ENCODE data around the gene PTGER1. TPM values are rescaled to one million over a fixed set of nuclear protein-coding genes. Genes with fewer than 3 reads are reported as not detected.

The PTGER1 gene
- total and polyA plus RNA-seq, 2 of the 13 experiments (the other 11 are each of a cell fraction or from before 2014, with no cell fraction given), result 0.13 TPM; not detected in 1

- peak; percentile 14 for TF ChIP-seq TFDP2 (CRISPR knock-in tag; IDR thresholded peaks at IDR 0.05)
- TF ChIP-seq BRD4 (CRISPR knock-in tag; IDR thresholded peaks at IDR 0.05), result 0 out of 2 replicates have a peak, but pooled peaks have one; percentile 50
- TF ChIP-seq ZFP82 (CRISPR knock-in tag; IDR thresholded peaks at IDR 0.05; ENCODE audit: borderline replicate concordance), result peak; percentile 94; the same call in 1 of the 2 replicates
- TF ChIP-seq ZNF230 (CRISPR knock-in tag; IDR thresholded peaks at IDR 0.05), result peak; percentile 57
- no peak; the same call in 1 of the 2 replicates for TF ChIP-seq NR1H2 (CRISPR knock-in tag; IDR thresholded peaks at IDR 0.05; ENCODE audit: borderline replicate concordance, low read depth)
- TF ChIP-seq STAG1 (CRISPR knock-in tag; IDR thresholded peaks at IDR 0.05), result no peak; the same call in 1 of the 2 replicates
- no peak for TF ChIP-seq HDAC6 (IDR thresholded peaks at IDR 0.05; ENCODE audit: low read depth, low read length)
- TF ChIP-seq TIGD3 (CRISPR knock-in tag; IDR thresholded peaks at IDR 0.05; ENCODE audit: borderline replicate concordance), result no peak
- TF ChIP-seq ASH2L (IDR thresholded peaks at IDR 0.05; ENCODE audit: insufficient read length, low read depth, low read length), result peak; percentile 61
- TF ChIP-seq ZBTB33 (CRISPR knock-in tag; IDR thresholded peaks at IDR 0.05), result no peak
- TF ChIP-seq ZFP36L1 (CRISPR knock-in tag; IDR thresholded peaks at IDR 0.05), result no peak
- peak; percentile 78 for TF ChIP-seq POGK (CRISPR knock-in tag; conservative IDR thresholded peaks at IDR 0.05)
- TF ChIP-seq ZNF775 (CRISPR knock-in tag; IDR thresholded peaks at IDR 0.05; ENCODE audit: borderline replicate concordance), result no peak
- no peak for TF ChIP-seq ZC3H4 (CRISPR knock-in tag; IDR thresholded peaks at IDR 0.05; ENCODE audit: borderline replicate concordance)
- TF ChIP-seq SP5 (CRISPR knock-in tag; IDR thresholded peaks at IDR 0.05; ENCODE audit: borderline replicate concordance, low read depth), result no peak
- peak; percentile 99 for TF ChIP-seq ZSCAN22 (CRISPR knock-in tag; IDR thresholded peaks at IDR 0.05)
- no peak for TF ChIP-seq EP300 (IDR thresholded peaks at IDR 0.05; ENCODE audit: low read depth in 2 of 2, low read length in 2 of 2)
- TF ChIP-seq EP300 (CRISPR knock-in tag; IDR thresholded peaks at IDR 0.05; ENCODE audit: borderline replicate concordance), result peak; percentile 60
- TF ChIP-seq GZF1 (CRISPR knock-in tag; IDR thresholded peaks at IDR 0.05), result peak; percentile 13; the same call in 1 of the 2 replicates
- peak; percentile 88 for TF ChIP-seq ZNF816 (CRISPR knock-in tag; IDR thresholded peaks at IDR 0.05; ENCODE audit: borderline replicate concordance)
- peak; percentile 21; the same call in 1 of the 2 replicates for TF ChIP-seq ZNF614 (CRISPR knock-in tag; IDR thresholded peaks at IDR 0.05; ENCODE audit: borderline replicate concordance)
- peak; percentile 74; the same call in 1 of the 2 replicates for TF ChIP-seq CAMTA2 (CRISPR knock-in tag; IDR thresholded peaks at IDR 0.05; ENCODE audit: borderline replicate concordance)
Measured at GRCh38 chr19:14517840-14518505, 42.8 kb upstream of the PTGER1 start, which contains the start of gene DNAJB1 (continued).
